ENCODE measurements around the gene ADGRV1.
"Not testable (repeated sequence)": the region's sequence is repeated elsewhere in the genome, so short reads cannot be mapped to it uniquely, and the experiment has no call there.

Gene ADGRV1

GRCh38 chr5:90981177-90981576 lies 422.6 kb downstream of the ADGRV1 start:
- DNase-seq (ENCODE audit: low read depth in 3 of 3, low spot score in 1 of 3), result no peak

GRCh38 chr5:90981821-90982220 lies 423.2 kb downstream of the ADGRV1 start:
- DNase-seq (ENCODE audit: low read depth in 3 of 3, low spot score in 1 of 3), result no peak

GRCh38 chr5:90982576-90982975 lies 424.0 kb downstream of the ADGRV1 start:
- no peak for DNase-seq (ENCODE audit: low read depth in 3 of 3, low spot score in 1 of 3)

- DNase-seq (ENCODE audit: low read depth in 3 of 3, low spot score in 1 of 3), result no peak
These were observed 424.6 kb downstream of the ADGRV1 start for GRCh38 chr5:90983148-90983547.

- DNase-seq (ENCODE audit: low read depth in 3 of 3, low spot score in 1 of 3), result no peak
These were observed 425.1 kb downstream of the ADGRV1 start for GRCh38 chr5:90983711-90984124.

- DNase-seq (ENCODE audit: low read depth in 3 of 3, low spot score in 1 of 3), result no peak
These were observed 426.7 kb downstream of the ADGRV1 start for GRCh38 chr5:90985341-90985740.

GRCh38 chr5:90987726-90988125 lies 429.1 kb downstream of the ADGRV1 start:
- no peak for DNase-seq (ENCODE audit: low read depth in 3 of 3, low spot score in 1 of 3)

- no peak for DNase-seq (ENCODE audit: low read depth in 3 of 3, low spot score in 1 of 3)
These were observed 432.6 kb downstream of the ADGRV1 start for GRCh38 chr5:90991201-90991600.

GRCh38 chr5:90994796-90995195 lies 436.2 kb downstream of the ADGRV1 start:
- DNase-seq (ENCODE audit: low read depth in 3 of 3, low spot score in 1 of 3), result no peak

GRCh38 chr5:90996089-90996488 lies 437.5 kb downstream of the ADGRV1 start:
- no peak for DNase-seq (ENCODE audit: low read depth in 3 of 3, low spot score in 1 of 3)

GRCh38 chr5:90997082-90997481 lies 438.5 kb downstream of the ADGRV1 start:
- DNase-seq (ENCODE audit: low read depth in 3 of 3, low spot score in 1 of 3), result no peak

- no peak for DNase-seq (ENCODE audit: low read depth in 3 of 3, low spot score in 1 of 3)
These were observed 442.1 kb downstream of the ADGRV1 start for GRCh38 chr5:91000743-91001142.

GRCh38 chr5:91006713-91007112 lies 448.1 kb downstream of the ADGRV1 start:
- DNase-seq (ENCODE audit: low read depth in 3 of 3, low spot score in 1 of 3), result no peak

- DNase-seq (ENCODE audit: low read depth in 3 of 3, low spot score in 1 of 3), result no peak
These were observed 448.7 kb downstream of the ADGRV1 start for GRCh38 chr5:91007251-91007650.

GRCh38 chr5:91007780-91008402 lies 449.3 kb downstream of the ADGRV1 start:
- DNase-seq (ENCODE audit: low read depth in 3 of 3, low spot score in 1 of 3), result no peak

- DNase-seq (ENCODE audit: low read depth in 3 of 3, low spot score in 1 of 3), result no peak
These were observed 451.5 kb downstream of the ADGRV1 start for GRCh38 chr5:91010090-91010489.

- no peak for DNase-seq (ENCODE audit: low read depth in 3 of 3, low spot score in 1 of 3)
These were observed 452.4 kb downstream of the ADGRV1 start for GRCh38 chr5:91011029-91011428.

- DNase-seq (ENCODE audit: low read depth in 3 of 3, low spot score in 1 of 3), result not testable (repeated sequence)
These were observed 454.3 kb downstream of the ADGRV1 start for GRCh38 chr5:91012867-91013266.

GRCh38 chr5:91016322-91016721 lies 457.7 kb downstream of the ADGRV1 start:
- DNase-seq (ENCODE audit: low read depth in 3 of 3, low spot score in 1 of 3), result no peak

- DNase-seq (ENCODE audit: low read depth in 3 of 3, low spot score in 1 of 3), result no peak
These were observed 458.5 kb downstream of the ADGRV1 start for GRCh38 chr5:91016954-91017700.

GRCh38 chr5:91018200-91018599 lies 459.6 kb downstream of the ADGRV1 start:
- no peak for DNase-seq (ENCODE audit: low read depth in 3 of 3, low spot score in 1 of 3)

- DNase-seq (ENCODE audit: low read depth in 3 of 3, low spot score in 1 of 3), result no peak
These were observed 460.2 kb downstream of the ADGRV1 start for GRCh38 chr5:91018712-91019371.
